GM12878 (cell line): Measurements from ENCODE around the gene SHFL. TPM values are rescaled to one million over a fixed set of nuclear protein-coding genes. Genes with fewer than 3 reads are reported as not detected.

ENCODE experiments used
- ATAC-seq: fragments of 200-7000 bp; cut with Tn5 transposase; 3 replicates; pipeline ENCODE4 v1.9.1; 2020; ENCODE audit warnings: mild to moderate bottlenecking, moderate library complexity
- BruUV-seq: library from RNA; stranded (reverse); fragments of 400-500 nt; replicated peaks from 2 replicates; lab custom pipeline; 2021; lab: Mats Ljungman, UMichigan
- CTCF ChIA-PET: fragments of 300-600 bp; sonication (Branson Sonifier 250); formaldehyde crosslinking; extraction: SDS; loops from one replicate; lab custom pipeline; 2021; ENCODE audit warnings: inconsistent platforms; lab: Yijun Ruan, JAX
- POLR2A ChIA-PET: fragments of 350-600 bp; formaldehyde crosslinking; extraction: SDS; loops from one replicate; lab custom pipeline; 2021; ENCODE audit warnings: inconsistent platforms; lab: Charles Lee
- RAD21 ChIA-PET: fragments of 300-600 bp; sonication (Branson Sonifier 250); formaldehyde crosslinking; loops from one replicate; lab custom pipeline; 2023; ENCODE audit warnings: antibody characterized with exemption; ENCODE audit not compliant: unreplicated experiment; lab: Charles Lee
- SMC1A ChIA-PET: fragments of 300-600 bp; sonication (Branson Sonifier 250); formaldehyde crosslinking; loops from one replicate; lab custom pipeline; 2023; ENCODE audit not compliant: unreplicated experiment, uncharacterized antibody; lab: Charles Lee
- DNase-seq: peaks from one replicate; pipeline ENCODE4 v3.0.0-alpha.2; 2011; ENCODE audit warnings: low read depth, low spot score
- FAIRE-seq: peaks from 3 replicates; lab custom pipeline; 2011; peaks lifted over from hg19 to GRCh38; lab: Jason Lieb, UNC
- H2AFZ ChIP-seq: 2 replicates; pipeline ENCODE4 v1.6.0; 2011; ENCODE audit warnings: low read depth, low read length, control low read depth; ENCODE audit not compliant: control insufficient read depth
- H3K27ac ChIP-seq: 2 replicates; pipeline ENCODE4 v1.5.1; 2011; ENCODE audit warnings: control low read depth; ENCODE audit not compliant: control insufficient read depth, insufficient read depth
- H3K27me3 ChIP-seq, 2 experiments: replicated peaks in 1 of 2; 2 replicates each; pipeline versions ENCODE4 v1.6.0 to v1.6.1; 2011; ENCODE audit warnings: low read length in 1 of 2; ENCODE audit not compliant: control insufficient read depth in 2 of 2, insufficient read depth in 2 of 2
- H3K36me3 ChIP-seq, 2 experiments: 2 replicates each; pipeline ENCODE4 v1.5.1; 2011; ENCODE audit warnings: low read length in 1 of 2; ENCODE audit not compliant: control insufficient read depth in 2 of 2, insufficient read depth in 2 of 2
- H3K4me1 ChIP-seq: 2 replicates; pipeline ENCODE4 v1.6.1; 2011; ENCODE audit warnings: mild to moderate bottlenecking, low read length, moderate library complexity, mixed read lengths; ENCODE audit not compliant: control insufficient read depth, insufficient read depth
- H3K4me2 ChIP-seq: 2 replicates; pipeline ENCODE4 v1.6.0; 2011; ENCODE audit warnings: control low read depth; ENCODE audit not compliant: control insufficient read depth, insufficient read depth
- H3K4me3 ChIP-seq: fragments of 200-600 bp; sonication (generic); 2 replicates; pipeline ENCODE4 v1.5.1; 2016
- H3K79me2 ChIP-seq: 2 replicates; pipeline ENCODE4 v1.6.0; 2011; ENCODE audit warnings: low read length; ENCODE audit not compliant: control insufficient read depth, insufficient read depth
- H3K9ac ChIP-seq: 2 replicates; pipeline ENCODE4 v1.8.0; 2011; ENCODE audit warnings: low read length, control low read depth, mixed read lengths; ENCODE audit not compliant: control insufficient read depth, insufficient read depth
- H3K9me3 ChIP-seq: replicated peaks from 3 replicates; pipeline ENCODE4 v1.5.1; 2011; ENCODE audit warnings: mild to moderate bottlenecking, low read length; ENCODE audit not compliant: control insufficient read depth, insufficient read depth
- H4K20me1 ChIP-seq: 2 replicates; pipeline ENCODE4 v1.6.0; 2011; ENCODE audit not compliant: control insufficient read depth, insufficient read depth
- POLR2A ChIP-seq: IDR thresholded peaks from 2 replicates; pipeline ENCODE4 v1.6.1; 2011; ENCODE audit warnings: low read depth, mild to moderate bottlenecking, low read length
- WGBS: methylation state at CpG from one replicate; pipeline ENCODE4 v1.1.6; 2016; ENCODE audit warnings: low lambda C conversion rate; ENCODE audit not compliant: insufficient replicate concordance, insufficient coverage; ENCODE audit errors: missing lambda C conversion rate; 5-methylcytosine and 5-hydroxymethylcytosine counted together
- in situ Hi-C: fragments of 300-500 bp; cut with MboI; formaldehyde crosslinking; loops from 9 replicates; pipeline ENCODE4 v1.14.3; 2018; ENCODE audit warnings: mixed read lengths
- intact Hi-C: fragments of 100-400 bp; cut with micrococcal nuclease; formaldehyde crosslinking; loops from one replicate; pipeline ENCODE4 v1.14.2; 2022; ENCODE audit not compliant: unreplicated experiment
- polyA plus RNA-seq, 11 experiments: library from polyadenylated mRNA; depleted of rRNA in 4 of 11; unstranded in 6 of 11; stranded (reverse) in 5 of 11; fragments of >200 nt; fragmentation: Nextera tagmentation in 4 of 11; fragmentation: Illumina TruSeq in 1 of 11; extraction: Ambion mirVana in 4 of 11; extraction: Trizol in 1 of 11; gene quantifications; 1 replicate in 1 of 11; 2 replicates in 10 of 11; pipeline versions ENCODE4 v1.2.1 to v1.2.3, GENCODE V29; 2011 to 2016; ENCODE audit warnings: inconsistent platforms in 2 of 11, missing spikeins in 2 of 11, low read depth in 1 of 11
- total RNA-seq, 4 experiments: library from RNA; depleted of rRNA in 3 of 4; stranded (reverse); fragments of >200 nt in 3 of 4; fragmentation: Illumina TruSeq in 1 of 4; extraction: Trizol in 1 of 4; gene quantifications; 2 replicates each; pipeline versions ENCODE4 v1.2.1 to v1.2.3, GENCODE V29; 2013 to 2021
- TF ChIP-seq, protein P1 (sequence below): fragments of 450-650 bp; IDR thresholded peaks from 2 replicates; pipeline ENCODE4 v1.6.1; 2018; ENCODE audit warnings: mild to moderate bottlenecking, low read depth, moderate library complexity; ENCODE audit not compliant: partially characterized antibody

The SHFL gene
- total and polyA plus RNA-seq, 10 of the 15 experiments (the other 5 are each of a cell fraction or from before 2014, with no cell fraction given), result 8.0 to 83.8 (median 40.7) TPM

DNA sequence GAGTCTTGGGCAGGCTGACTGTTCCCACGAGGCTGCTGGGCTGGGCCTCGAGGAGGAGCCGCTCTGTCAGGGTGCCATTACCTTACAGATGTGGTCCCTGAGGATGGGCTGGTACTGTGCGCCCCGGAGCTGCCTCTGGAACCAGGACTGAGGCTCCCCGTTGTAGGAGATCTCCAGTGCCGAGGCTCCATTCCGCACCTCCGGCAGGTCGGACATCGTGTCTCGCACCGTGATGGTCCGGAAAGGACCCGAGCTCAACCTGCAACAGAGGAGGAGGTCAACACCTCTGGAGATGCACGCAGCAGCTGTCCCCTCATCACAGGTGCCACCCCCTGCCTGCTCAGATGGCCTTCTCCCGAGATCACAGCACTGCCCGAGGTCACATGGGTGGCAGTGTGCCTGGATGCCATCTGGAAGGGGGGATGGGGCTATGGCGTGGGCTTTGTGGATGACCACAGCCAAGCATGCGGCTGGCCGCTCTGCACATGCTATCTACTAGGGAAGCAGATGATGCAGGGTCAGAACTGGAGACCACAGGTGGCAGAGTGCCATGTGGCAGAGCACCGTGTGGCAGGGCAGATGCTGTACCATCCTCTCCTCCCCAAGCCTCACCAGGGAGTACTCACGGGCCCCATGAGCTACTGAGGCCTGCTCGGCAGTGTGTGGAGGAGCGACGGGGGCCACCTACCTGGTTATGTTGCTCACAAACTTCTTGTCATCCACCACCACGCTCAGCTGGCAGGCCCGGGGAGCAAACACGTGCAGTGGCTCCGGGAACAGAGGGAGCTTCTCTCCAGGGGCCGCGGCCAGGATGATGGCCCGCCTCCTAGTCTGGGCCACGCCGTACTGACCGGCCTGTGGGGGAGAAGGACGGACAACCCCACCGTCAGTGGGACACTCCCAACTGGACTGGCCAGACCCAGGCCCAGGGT lies 51.9 kb downstream of the SHFL start:
- Histone ChIP-seq H3K9me3 (no peaks in the 10 kb centered on the region), H3K36me3 (peaks cover 55 to 74% of the 10 kb centered on the region in 2 experiments), H3K4me2 (no peak overlapping the region), H3K4me3 (no peak overlapping the region), H3K9ac (no peak overlapping the region), H3K27ac (no peak overlapping the region), H3K79me2 (no peaks in the 10 kb centered on the region), H3K4me1 (no peaks in the 10 kb centered on the region), H4K20me1 (no peaks in the 10 kb centered on the region), H3K27me3 (no peaks in the 10 kb centered on the region), H2AFZ (no peak overlapping the region)
- DNase-seq (no peak), ATAC-seq (no peak), FAIRE-seq (no peak)
- intact Hi-C loops (no loop called here), in situ Hi-C loops (no loop called here)
- ChIA-PET POLR2A (interaction anchor here (0.6 kb wide), 1 partner anchor 174 kb away, joined by 3 read pairs; no protein-coding TSS in a partner anchor), SMC1A (no interaction called here), RAD21 (no interaction called here), CTCF (no interaction called here)
- TF ChIP-seq, protein P1, sequence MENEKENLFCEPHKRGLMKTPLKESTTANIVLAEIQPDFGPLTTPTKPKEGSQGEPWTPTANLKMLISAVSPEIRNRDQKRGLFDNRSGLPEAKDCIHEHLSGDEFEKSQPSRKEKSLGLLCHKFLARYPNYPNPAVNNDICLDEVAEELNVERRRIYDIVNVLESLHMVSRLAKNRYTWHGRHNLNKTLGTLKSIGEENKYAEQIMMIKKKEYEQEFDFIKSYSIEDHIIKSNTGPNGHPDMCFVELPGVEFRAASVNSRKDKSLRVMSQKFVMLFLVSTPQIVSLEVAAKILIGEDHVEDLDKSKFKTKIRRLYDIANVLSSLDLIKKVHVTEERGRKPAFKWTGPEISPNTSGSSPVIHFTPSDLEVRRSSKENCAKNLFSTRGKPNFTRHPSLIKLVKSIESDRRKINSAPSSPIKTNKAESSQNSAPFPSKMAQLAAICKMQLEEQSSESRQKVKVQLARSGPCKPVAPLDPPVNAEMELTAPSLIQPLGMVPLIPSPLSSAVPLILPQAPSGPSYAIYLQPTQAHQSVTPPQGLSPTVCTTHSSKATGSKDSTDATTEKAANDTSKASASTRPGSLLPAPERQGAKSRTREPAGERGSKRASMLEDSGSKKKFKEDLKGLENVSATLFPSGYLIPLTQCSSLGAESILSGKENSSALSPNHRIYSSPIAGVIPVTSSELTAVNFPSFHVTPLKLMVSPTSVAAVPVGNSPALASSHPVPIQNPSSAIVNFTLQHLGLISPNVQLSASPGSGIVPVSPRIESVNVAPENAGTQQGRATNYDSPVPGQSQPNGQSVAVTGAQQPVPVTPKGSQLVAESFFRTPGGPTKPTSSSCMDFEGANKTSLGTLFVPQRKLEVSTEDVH, result no peak
- peak; percentile 34 for TF ChIP-seq POLR2A
- no TSS peak for BruUV-seq
- 87% methylated on average over 38 of the region's 38 CpGs for WGBS
